Measurements from ENCODE around the gene TRPV2.

DNA sequence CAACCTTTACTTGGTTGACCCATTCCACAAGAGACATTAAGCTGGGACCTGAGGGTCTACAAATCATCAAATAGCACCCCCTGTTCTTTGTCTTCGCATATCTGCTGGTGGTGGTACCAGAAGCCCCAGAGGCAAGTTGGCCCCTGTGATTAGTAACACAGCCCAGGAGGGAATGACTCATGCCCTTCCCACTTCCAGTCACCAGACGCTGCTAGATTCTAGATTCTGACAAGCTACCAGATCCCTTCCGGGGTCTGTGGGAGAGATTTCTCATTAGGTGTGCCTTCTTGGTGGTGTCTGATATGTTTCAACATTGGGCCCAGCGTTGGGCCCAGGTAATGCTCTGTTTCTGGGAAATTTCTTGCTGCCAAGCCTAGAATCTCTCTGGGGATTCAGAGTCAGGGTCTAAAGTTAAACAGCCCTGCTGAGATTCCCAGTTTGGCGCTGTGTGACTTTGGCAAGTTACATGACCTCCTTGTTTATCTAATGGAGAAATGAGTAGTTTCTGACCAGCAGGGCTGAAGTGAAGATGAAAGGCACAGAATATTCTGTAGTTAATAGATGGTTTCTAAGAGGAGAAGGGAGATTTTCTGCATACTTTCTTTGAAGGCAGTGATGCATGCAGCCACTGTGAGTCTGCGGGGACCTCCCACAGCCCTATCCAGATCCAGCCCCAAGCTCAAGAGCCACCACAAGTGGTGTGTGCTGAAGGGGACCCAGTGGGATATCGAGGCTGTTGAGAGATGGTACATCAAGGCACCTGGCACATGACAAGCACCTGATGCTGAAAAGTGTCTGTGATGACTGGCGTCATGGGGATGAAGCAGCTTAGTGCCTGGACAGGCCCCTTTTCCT is 3.9 kb downstream of the TRPV2 start:
- TF ChIP-seq EP300 (IDR thresholded peaks at IDR 0.05) (no peak), CTCF (IDR thresholded peaks at IDR 0.05) (no peak)
